ENCODE data around the gene PLXNB1. TPM values are rescaled to one million over a fixed set of nuclear protein-coding genes. Genes with fewer than 3 reads are reported as not detected.

PLXNB1 gene
- total and polyA plus RNA-seq, 12 donors = 3.4 to 115 (median 13.7) TPM

GRCh38 chr3:48446425-48447193, 16.7 kb upstream of the PLXNB1 start, which contains the start of gene ATRIP:
Gene ATRIP (plus strand): TSS chr3:48446737. CDS start chr3:48446846, 109 bp downstream.
- Histone ChIP-seq H3K4me1 (replicated peaks in 1 of 2) (peaks cover 17 to 28% of the 10 kb centered on the region in 2 donors), H3K27me3 (no peaks in the 10 kb centered on the region), H3K9me3 (replicated peaks in 1 of 3) (no peaks in the 10 kb centered on the region), H3K36me3 (replicated peaks in 1 of 2) (peaks cover 0 to 22% of the 10 kb centered on the region in 2 donors), H3K4me3 (peak within 1 kb of the TSS; percentile 62 to 92 (median 85)), H3K27ac (peak within 1 kb of the TSS; percentile 68 to 96 (median 86))
- intact Hi-C loops (cut with DNase I) = no loop called here
- DNase-seq = peak; percentile 87 to 95 (median 90)
- WGBS, 4 donors = 0 to 1% (median 0%) methylated on average over 11 to 91 of the region's 91 CpGs
- TF ChIP-seq CTCF (IDR thresholded peaks at IDR 0.05) = no peak
- peak; percentile 90 to 95 for TF ChIP-seq POLR2A (IDR thresholded peaks at IDR 0.05)

GRCh38 chr3:48446043-48446424, 16.1 kb upstream of the PLXNB1 start:
- TF ChIP-seq CTCF (IDR thresholded peaks at IDR 0.05) = no peak
- TF ChIP-seq POLR2A (IDR thresholded peaks at IDR 0.05) = no peak
- intact Hi-C loops (cut with DNase I) = no loop called here
- WGBS, 4 donors = 12 to 31% (median 15%) methylated on average over 3 to 6 of the region's 6 CpGs
- peaks cover 0 to 22% of the 10 kb centered on the region in 2 donors for H3K36me3 ChIP-seq (replicated peaks in 1 of 2)
- peak overlapping the region; percentile 62 to 92 (median 85) for H3K4me3 ChIP-seq
- DNase-seq = no peak
- peaks cover 23 to 33% of the 10 kb centered on the region in 2 donors for H3K4me1 ChIP-seq (replicated peaks in 1 of 2)
- no peaks in the 10 kb centered on the region for H3K9me3 ChIP-seq (replicated peaks in 1 of 3)
- H3K27me3 ChIP-seq = no peaks in the 10 kb centered on the region
- H3K27ac ChIP-seq = peak overlapping the region in 4 of 5 donors; percentile 68 to 96 (median 87)

DNA sequence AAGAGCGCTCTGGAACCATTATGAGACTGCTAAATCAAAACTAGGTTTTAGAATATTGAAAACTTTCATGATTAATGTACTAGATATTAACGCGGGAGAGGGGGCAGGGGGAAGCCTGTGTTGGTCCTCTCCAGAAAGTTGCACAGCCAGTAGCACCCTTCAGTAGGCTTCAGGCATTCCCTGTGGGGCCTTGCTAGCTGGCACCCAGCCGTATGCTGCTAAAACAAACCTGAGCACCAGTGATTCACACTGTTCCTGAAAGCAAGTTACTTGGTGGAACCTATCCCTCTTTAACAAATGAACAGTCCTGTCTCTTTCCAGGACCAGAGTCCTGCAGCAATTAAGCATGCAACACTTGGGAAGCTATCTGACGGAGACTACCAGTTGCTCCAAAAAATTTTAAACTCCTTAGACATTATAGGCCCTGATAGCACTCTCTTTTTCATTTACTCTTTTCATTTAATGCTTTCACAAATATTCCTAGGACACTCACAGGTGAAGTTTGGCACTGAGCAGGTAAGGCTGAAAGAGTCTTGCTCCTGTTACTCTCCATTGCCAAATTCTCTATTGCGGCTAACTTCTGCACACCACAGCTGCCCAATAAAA, 15.5 kb upstream of the PLXNB1 start:
- no peaks in the 10 kb centered on the region for H3K9me3 ChIP-seq (replicated peaks in 1 of 3)
- 65 to 75% (median 68%) methylated on average over 6 of the region's 6 CpGs for WGBS, 4 donors
- no peak for TF ChIP-seq POLR2A (IDR thresholded peaks at IDR 0.05)
- TF ChIP-seq CTCF (IDR thresholded peaks at IDR 0.05) = no peak
- H3K4me3 ChIP-seq = no peak overlapping the region
- peaks cover 26 to 36% of the 10 kb centered on the region in 2 donors for H3K4me1 ChIP-seq (replicated peaks in 1 of 2)
- H3K36me3 ChIP-seq (replicated peaks in 1 of 2) = peaks cover 0 to 22% of the 10 kb centered on the region in 2 donors
- H3K27ac ChIP-seq = no peak overlapping the region
- no peaks in the 10 kb centered on the region for H3K27me3 ChIP-seq
- no peak for DNase-seq
- intact Hi-C loops (cut with DNase I) = no loop called here

GRCh38 chr3:48441940-48442339, 12.1 kb upstream of the PLXNB1 start:
- 70 to 76% (median 74%) methylated on average over 6 of the region's 6 CpGs for WGBS, 4 donors
- H3K4me3 ChIP-seq = no peak overlapping the region
- no peak overlapping the region for H3K27ac ChIP-seq
- intact Hi-C loops (cut with DNase I) = no loop called here
- TF ChIP-seq POLR2A (IDR thresholded peaks at IDR 0.05) = no peak
- TF ChIP-seq CTCF (IDR thresholded peaks at IDR 0.05) = no peak
- no peaks in the 10 kb centered on the region for H3K9me3 ChIP-seq (replicated peaks in 1 of 3)
- H3K4me1 ChIP-seq (replicated peaks in 1 of 2) = peaks cover 24 to 31% of the 10 kb centered on the region in 2 donors
- no peaks in the 10 kb centered on the region for H3K27me3 ChIP-seq
- peaks cover 0 to 22% of the 10 kb centered on the region in 2 donors for H3K36me3 ChIP-seq (replicated peaks in 1 of 2)
- no peak for DNase-seq
